HepG2 (cell line): ENCODE measurements around the gene APOA1. TPM values are rescaled to one million over a fixed set of nuclear protein-coding genes. Genes with fewer than 3 reads are reported as not detected.

ENCODE experiments used
- AKAP8 ChIP-seq: sonication (generic); formaldehyde crosslinking; IDR thresholded peaks from 2 replicates; pipeline ENCODE4 v1.5.1; 2020; ENCODE audit warnings: mild to moderate bottlenecking, missing genetic modification reagents
- ARID4A ChIP-seq: sonication (generic); formaldehyde crosslinking; IDR thresholded peaks from 2 replicates; pipeline ENCODE4 v1.5.0; 2020; ENCODE audit warnings: mild to moderate bottlenecking, missing genetic modification reagents, borderline replicate concordance
- ASH2L ChIP-seq: fragments of 300-600, 200-600 bp; sonication (generic); IDR thresholded peaks from 2 replicates; pipeline ENCODE4 v1.7.0; 2017; ENCODE audit warnings: low read depth, mild to moderate bottlenecking, moderate library complexity, mixed read lengths, low read length; ENCODE audit not compliant: insufficient read length
- IRX3 ChIP-seq: sonication (generic); formaldehyde crosslinking; IDR thresholded peaks from 2 replicates; pipeline ENCODE4 v1.8.1; 2023; ENCODE audit warnings: mild to moderate bottlenecking, low read depth, missing genetic modification reagents, borderline replicate concordance
- NFIC ChIP-seq: IDR thresholded peaks from 2 replicates; pipeline ENCODE4 v1.6.1; 2012; ENCODE audit warnings: mild to moderate bottlenecking, low read length, inconsistent platforms
- NFKB2 ChIP-seq: sonication (generic); formaldehyde crosslinking; IDR thresholded peaks from 2 replicates; pipeline ENCODE4 v1.4.0; 2020; ENCODE audit warnings: missing genetic modification reagents, borderline replicate concordance
- PRDM10 ChIP-seq: sonication (generic); formaldehyde crosslinking; IDR thresholded peaks from 2 replicates; pipeline ENCODE4 v1.4.0; 2020; ENCODE audit warnings: low read depth, missing genetic modification reagents
- SP2 ChIP-seq: sonication (generic); formaldehyde crosslinking; IDR thresholded peaks from 2 replicates; pipeline ENCODE4 v1.5.1; 2020; ENCODE audit warnings: mild to moderate bottlenecking, missing genetic modification reagents
- SRSF4 ChIP-seq: fragments of 200-400 bp; formaldehyde crosslinking; IDR thresholded peaks from one replicate; pipeline ENCODE4 v1.6.1; 2018; ENCODE audit warnings: mild to moderate bottlenecking, low read depth, low read length, moderate library complexity; ENCODE audit not compliant: poor library complexity, severe bottlenecking
- TEAD3 ChIP-seq: optimal IDR thresholded peaks from 2 replicates; pipeline ENCODE3; 2016; ENCODE audit warnings: borderline replicate concordance
- TFE3 ChIP-seq: IDR thresholded peaks from 2 replicates; pipeline ENCODE4 v1.6.1; 2016
- TRIM22 ChIP-seq: fragments of 450-650 bp; IDR thresholded peaks from 2 replicates; pipeline ENCODE4 v1.6.1; 2017
- ZBTB2 ChIP-seq: sonication (generic); formaldehyde crosslinking; IDR thresholded peaks from 2 replicates; pipeline ENCODE4 v1.8.0; 2022; ENCODE audit warnings: low read depth, missing genetic modification reagents
- ZFP36L1 ChIP-seq: sonication (generic); formaldehyde crosslinking; IDR thresholded peaks from 2 replicates; pipeline ENCODE4 v1.8.0; 2022; ENCODE audit warnings: mild to moderate bottlenecking, missing genetic modification reagents, moderate library complexity
- ZNF543 ChIP-seq: sonication (generic); formaldehyde crosslinking; IDR thresholded peaks from 2 replicates; pipeline ENCODE4 v1.4.0; 2020; ENCODE audit warnings: mild to moderate bottlenecking, missing genetic modification reagents
- polyA plus RNA-seq, 8 experiments: library from polyadenylated mRNA; depleted of rRNA in 3 of 8; stranded (reverse) in 7 of 8; unstranded in 1 of 8; fragments of >200 nt; fragmentation: Illumina TruSeq in 4 of 8; extraction: Trizol in 4 of 8; gene quantifications; 2 replicates each; pipeline versions ENCODE4 v1.2.1 to v1.2.3, GENCODE V29; 2011 to 2016; ENCODE audit warnings: low read depth in 4 of 8, missing spikeins in 1 of 8, mixed read lengths in 1 of 8; ENCODE audit not compliant: insufficient read depth in 1 of 8
- total RNA-seq, 5 experiments: library from RNA; depleted of rRNA; stranded (reverse); fragments of >200 nt; fragmentation: Illumina TruSeq; extraction: Trizol; gene quantifications; 2 replicates each; pipeline ENCODE4 v1.2.3, GENCODE V29; 2016; ENCODE audit warnings: low read depth in 1 of 5

APOA1 gene
- total and polyA plus RNA-seq, 2 of the 13 experiments (the other 11 are each of a cell fraction or from before 2014, with no cell fraction given): 1,973 to 5,485 TPM

- peak; percentile 43; the same call in 1 of the 2 replicates for TF ChIP-seq ARID4A (CRISPR knock-in tag)
- TF ChIP-seq NFKB2 (CRISPR knock-in tag): 0 out of 2 replicates have a peak, but pooled peaks have one; percentile 1
- peak; percentile 70 for TF ChIP-seq ZNF543
- peak; percentile 99 for TF ChIP-seq ASH2L
- peak; percentile 86 for TF ChIP-seq TEAD3
- TF ChIP-seq SRSF4: no peak
- TF ChIP-seq AKAP8 (CRISPR knock-in tag): no peak; the same call in 1 of the 2 replicates
- no peak for TF ChIP-seq TRIM22
- TF ChIP-seq TFE3: peak; percentile 80
- peak; percentile 98 for TF ChIP-seq NFIC
- peak; percentile 31; the same call in 1 of the 2 replicates for TF ChIP-seq ZFP36L1 (CRISPR knock-in tag)
- TF ChIP-seq SP2 (CRISPR knock-in tag): no peak
- TF ChIP-seq ZBTB2 (CRISPR knock-in tag): no peak
- TF ChIP-seq PRDM10 (CRISPR knock-in tag): peak; percentile 67; the same call in 1 of the 2 replicates
- TF ChIP-seq IRX3 (CRISPR knock-in tag): no peak
Observed at GRCh38 chr11:116808262-116809175, 28.9 kb downstream of the APOA1 start (continued).
